Posterior vena cava (tissue), 2 donors: ENCODE measurements around the gene CRACR2A. TPM values are rescaled to one million over a fixed set of nuclear protein-coding genes. Genes with fewer than 3 reads are reported as not detected.

Experiments used
- DNase-seq: peaks from one replicate; pipeline ENCODE4 v3.0.0-alpha.2; 2020; ENCODE audit warnings: low spot score
- intact Hi-C, 2 donors: fragments of 100-400 bp; cut with DNase I; formaldehyde crosslinking; loops; one replicate each; pipeline versions ENCODE4 v1.14.1 to v1.14.2; 2022 to 2023
- total RNA-seq, 2 donors: library from RNA; stranded (reverse); fragmentation: NEBNext Ultra II Directional; extraction: Animal tissue kit (Norgen Biotek cat#: 25700); gene quantifications; one replicate each; pipeline ENCODE4 v1.2.1, GENCODE V29; 2021
- donor health status: DM: yes; HTN: yes; CAD: no.
- donor health status: DM: yes; HTN: yes; CAD: no.

Gene CRACR2A
- total RNA-seq, 2 donors from 2014 or later = 3.7 to 5.1 TPM

GRCh38 chr12:3611860-3612703 is 140.8 kb downstream of the CRACR2A start:
- intact Hi-C loops = no loop called here

GRCh38 chr12:3607821-3608220 is 145.1 kb downstream of the CRACR2A start:
- intact Hi-C loops = no loop called here
- peak; percentile 4 for DNase-seq

More at GRCh38 chr12:3611860-3612703, 140.8 kb downstream of the CRACR2A start:
- peak; percentile 20 for DNase-seq

- intact Hi-C loops = no loop called here
- DNase-seq = peak; percentile 52
Observed at GRCh38 chr12:3607039-3607720, 145.7 kb downstream of the CRACR2A start.

GRCh38 chr12:3606128-3606527 is 146.8 kb downstream of the CRACR2A start:
- intact Hi-C loops = no loop called here
- DNase-seq = peak; percentile 60

GRCh38 chr12:3605692-3606091 is 147.2 kb downstream of the CRACR2A start:
- intact Hi-C loops = no loop called here
- peak; percentile 13 for DNase-seq

GRCh38 chr12:3604748-3605586 is 147.9 kb downstream of the CRACR2A start:
- DNase-seq = peak; percentile 81
- intact Hi-C loops = no loop called here

- intact Hi-C loops = no loop called here
- DNase-seq = peak; percentile 51
Observed at GRCh38 chr12:3604286-3604685, 148.6 kb downstream of the CRACR2A start.

DNA sequence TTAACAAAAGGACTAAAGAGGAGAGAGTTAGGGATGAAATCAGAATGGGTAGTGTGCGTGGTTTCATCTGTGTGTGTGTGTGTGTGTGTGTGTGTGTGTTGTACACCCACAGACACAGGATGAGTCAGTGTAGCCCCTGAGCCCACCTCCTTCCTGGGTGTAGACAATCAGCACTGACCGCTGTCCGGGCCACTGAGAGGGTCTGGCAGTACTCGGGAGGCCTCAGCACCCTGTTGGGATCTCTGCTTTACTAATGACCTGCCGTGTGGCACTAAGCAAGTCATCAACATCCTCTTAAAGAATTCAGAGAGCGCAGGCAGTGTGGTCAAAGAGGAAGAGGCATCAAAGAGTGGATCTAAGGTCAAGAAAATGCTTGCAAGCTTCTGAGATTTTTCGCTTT is 149.3 kb downstream of the CRACR2A start:
- peak; percentile 56 for DNase-seq
- intact Hi-C loops = no loop called here

- intact Hi-C loops = loop anchor here in 1 of 2 donors (1.0 kb wide), 1 partner anchor 27 kb away; no protein-coding TSS in a partner anchor
- peak; percentile 48 for DNase-seq
Observed at GRCh38 chr12:3602488-3602887, 150.4 kb downstream of the CRACR2A start.

- DNase-seq = peak; percentile 69
- intact Hi-C loops = loop anchor here in 1 of 2 donors (1.0 kb wide), 1 partner anchor 26 kb away; no protein-coding TSS in a partner anchor
Observed at GRCh38 chr12:3601461-3602150, 151.3 kb downstream of the CRACR2A start.

- intact Hi-C loops = no loop called here
- DNase-seq = peak; percentile 23
Observed at GRCh38 chr12:3600951-3601350, 152.0 kb downstream of the CRACR2A start.

- intact Hi-C loops = no loop called here
- peak; percentile 31 for DNase-seq
Observed at GRCh38 chr12:3600039-3600720, 152.7 kb downstream of the CRACR2A start.

DNA sequence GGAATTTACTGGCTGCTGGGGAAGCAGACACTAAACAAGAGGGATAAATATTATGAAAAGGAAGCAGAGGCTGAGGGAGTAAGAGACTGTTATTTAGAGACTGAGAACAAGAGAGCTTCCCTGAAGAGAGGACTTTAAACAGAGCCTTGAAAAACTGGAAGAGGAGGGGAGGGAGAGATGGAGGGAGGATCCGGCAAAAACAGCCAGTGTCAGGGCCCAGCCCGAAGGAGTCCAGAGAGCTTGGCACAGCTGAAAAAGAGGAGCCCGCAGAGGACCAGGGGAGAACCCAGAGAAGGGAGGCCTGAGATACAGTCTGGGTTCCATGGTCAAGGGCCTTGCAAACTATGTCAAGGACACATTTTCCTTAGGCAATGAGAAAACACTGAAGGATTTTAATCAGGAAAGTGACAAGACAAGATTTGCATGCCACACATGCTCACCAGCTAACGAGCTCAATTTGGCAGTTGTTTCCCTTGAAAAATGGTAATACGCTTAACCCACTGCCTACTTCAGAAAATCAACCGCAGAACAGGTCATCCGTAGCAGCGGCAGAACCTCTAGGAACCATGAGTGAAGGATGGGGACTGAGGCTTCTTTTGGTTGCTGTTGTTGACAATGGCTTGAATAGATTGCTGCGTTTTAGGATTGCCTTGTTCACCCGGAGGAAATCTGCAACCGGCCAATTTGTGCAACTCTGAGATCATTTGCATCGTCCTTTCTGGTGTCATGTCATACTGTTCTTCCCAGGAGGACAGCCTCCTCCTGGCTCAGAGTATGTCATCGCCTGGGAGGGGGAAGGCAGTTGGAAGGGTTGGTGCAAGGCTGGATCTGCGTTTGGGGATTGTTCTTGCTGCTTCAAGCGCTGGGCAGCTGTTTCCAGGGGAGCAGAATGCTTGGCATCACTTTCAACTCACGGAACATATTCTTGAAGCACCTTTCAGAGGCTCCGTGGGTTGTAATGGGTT is 153.7 kb downstream of the CRACR2A start:
- intact Hi-C loops = no loop called here
- peak; percentile 29 for DNase-seq

- intact Hi-C loops = no loop called here
- DNase-seq = peak; percentile 58
Observed at GRCh38 chr12:3597526-3598210, 155.2 kb downstream of the CRACR2A start.

DNA sequence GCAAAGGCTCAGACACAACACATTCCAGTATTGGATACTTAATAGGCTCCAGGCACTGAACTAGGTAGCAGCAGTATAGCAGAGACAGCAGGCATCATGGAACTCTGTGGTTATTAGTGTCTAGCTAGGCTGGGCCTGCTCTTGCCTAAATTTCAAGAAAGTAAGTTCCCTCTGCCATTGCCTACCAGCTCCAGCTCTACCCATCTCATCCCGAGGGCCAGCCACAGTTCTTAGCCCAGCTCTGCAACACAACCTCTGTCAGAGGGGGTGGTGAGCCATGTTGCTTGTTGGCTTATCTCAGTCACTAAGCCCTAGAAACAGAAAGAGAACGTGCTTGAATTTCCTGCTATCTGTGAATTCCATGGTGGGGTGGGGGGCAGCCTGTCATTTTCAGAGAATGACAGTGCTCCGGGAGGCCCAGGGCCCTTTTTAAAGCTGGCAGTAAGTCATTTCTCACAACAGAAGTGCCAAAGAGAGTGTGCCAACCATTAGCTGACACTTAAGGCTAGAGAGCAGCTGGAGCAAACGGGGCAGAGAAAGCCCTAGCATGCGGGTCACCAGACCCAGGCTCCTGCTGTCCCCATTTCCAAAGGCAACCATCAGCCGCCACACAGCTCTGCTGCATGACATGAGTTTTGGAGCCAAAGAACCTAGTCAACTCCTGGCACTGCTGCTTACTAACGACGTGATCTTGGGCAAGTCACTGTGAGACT is 156.1 kb downstream of the CRACR2A start:
- intact Hi-C loops = no loop called here
- peak; percentile 26 for DNase-seq

- no peak for DNase-seq
- intact Hi-C loops = no loop called here
Observed at GRCh38 chr12:3595721-3596120, 157.2 kb downstream of the CRACR2A start.
